ENCODE measurements around the gene CREB5. TPM values are rescaled to one million over a fixed set of nuclear protein-coding genes. Genes with fewer than 3 reads are reported as not detected.

CREB5 gene
- total RNA-seq, 2 experiments from 2014 or later, result 0.19 to 0.22 TPM

DNA sequence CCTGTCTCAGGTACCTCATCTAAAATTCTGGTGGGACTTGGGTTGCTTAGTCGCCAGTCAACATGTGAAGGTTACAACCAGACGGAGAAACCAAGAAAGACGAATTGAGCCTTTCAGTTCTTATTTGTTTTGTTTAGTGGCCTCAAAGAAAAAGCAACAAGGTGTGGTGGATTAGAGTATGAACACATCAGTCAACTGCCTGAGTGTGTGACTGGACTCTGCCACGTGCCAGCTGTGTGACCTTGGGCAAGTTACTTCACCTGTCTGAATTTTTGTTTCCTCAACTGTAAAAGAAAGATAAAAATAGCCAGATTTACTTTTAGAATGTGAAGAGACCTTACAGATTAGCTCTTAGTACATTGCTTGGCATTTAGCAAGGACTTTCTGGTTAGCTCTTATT, 259.2 kb downstream of the CREB5 start:
- Histone ChIP-seq H3K27me3 (ENCODE audit: control insufficient read depth in 1 of 2, insufficient read depth in 2 of 2, low read length in 2 of 2) (no peaks in the 10 kb centered on the region), H3K4me3 (ENCODE audit: low read length) (no peak overlapping the region), H3K27ac (ENCODE audit: low read depth in 1 of 2, low read length in 2 of 2) (no peak overlapping the region), H3K36me3 (ENCODE audit: insufficient read depth, low read length) (no peaks in the 10 kb centered on the region), H3K4me1 (ENCODE audit: insufficient read depth, low read length) (no peaks in the 10 kb centered on the region), H3K9me3 (ENCODE audit: control insufficient read depth in 1 of 2, insufficient read depth in 1 of 2, low read length in 2 of 2) (no peaks in the 10 kb centered on the region)
- POLR2A ChIA-PET, result no interaction called here
- CTCF ChIA-PET, result no interaction called here
- ATAC-seq (ENCODE audit: poor library complexity), result no peak
- no peaks in the 10 kb centered on the region for H3K27me3 Mint-ChIP-seq
- no peaks in the 10 kb centered on the region for H3K4me1 Mint-ChIP-seq (ENCODE audit: low read depth)
- H3K27ac Mint-ChIP-seq, result no peak overlapping the region
- H3K36me3 Mint-ChIP-seq (ENCODE audit: low read depth), result no peaks in the 10 kb centered on the region
- H3K9me3 Mint-ChIP-seq, result no peaks in the 10 kb centered on the region
- TF ChIP-seq CTCF (IDR thresholded peaks at IDR 0.05), result no peak
- H3K4me3 Mint-ChIP-seq, result no peak overlapping the region
- intact Hi-C loops (cut with DNase I, micrococcal nuclease), result no loop called here
- DNase-seq, result no peak

DNA sequence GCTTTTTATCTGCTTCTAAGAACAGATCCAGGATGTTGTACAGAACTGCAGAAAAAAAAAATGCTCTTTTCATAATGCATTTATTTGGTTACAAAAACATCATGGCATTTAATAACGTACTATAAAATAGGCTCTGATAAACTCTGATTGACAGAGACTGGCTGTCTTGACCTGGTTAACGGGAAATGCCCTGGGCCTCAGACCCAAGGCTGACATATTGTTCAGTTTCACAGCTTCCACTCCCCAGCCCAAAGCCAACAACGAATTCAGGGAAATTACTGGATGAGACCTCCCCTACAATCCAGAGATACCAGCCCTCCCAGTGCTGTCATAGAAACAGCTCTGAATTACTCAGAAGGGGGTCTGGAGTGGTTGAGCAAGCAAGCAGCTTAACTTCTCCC, 260.1 kb downstream of the CREB5 start:
- H3K4me1 ChIP-seq (ENCODE audit: insufficient read depth, low read length), result no peaks in the 10 kb centered on the region
- intact Hi-C loops (cut with DNase I, micrococcal nuclease), result no loop called here
- no peaks in the 10 kb centered on the region for H3K36me3 ChIP-seq (ENCODE audit: insufficient read depth, low read length)
- ATAC-seq (ENCODE audit: poor library complexity) (no peak), DNase-seq (no peak)
- ChIA-PET CTCF (interaction anchor here (0.6 kb wide), 1 partner anchor 352 kb away, joined by 3 read pairs; no protein-coding TSS in a partner anchor), POLR2A (no interaction called here)
- TF ChIP-seq CTCF (IDR thresholded peaks at IDR 0.05), result no peak
- Mint-ChIP-seq H3K4me1 (ENCODE audit: low read depth) (no peaks in the 10 kb centered on the region), H3K9me3 (no peaks in the 10 kb centered on the region), H3K27ac (no peak overlapping the region), H3K27me3 (no peaks in the 10 kb centered on the region), H3K36me3 (ENCODE audit: low read depth) (no peaks in the 10 kb centered on the region), H3K4me3 (no peak overlapping the region)
- H3K4me3 ChIP-seq (ENCODE audit: low read length), result no peak overlapping the region
- H3K27me3 ChIP-seq (ENCODE audit: control insufficient read depth in 1 of 2, insufficient read depth in 2 of 2, low read length in 2 of 2), result no peaks in the 10 kb centered on the region
- no peaks in the 10 kb centered on the region for H3K9me3 ChIP-seq (ENCODE audit: control insufficient read depth in 1 of 2, insufficient read depth in 1 of 2, low read length in 2 of 2)
- no peak overlapping the region for H3K27ac ChIP-seq (ENCODE audit: low read depth in 1 of 2, low read length in 2 of 2)

DNA sequence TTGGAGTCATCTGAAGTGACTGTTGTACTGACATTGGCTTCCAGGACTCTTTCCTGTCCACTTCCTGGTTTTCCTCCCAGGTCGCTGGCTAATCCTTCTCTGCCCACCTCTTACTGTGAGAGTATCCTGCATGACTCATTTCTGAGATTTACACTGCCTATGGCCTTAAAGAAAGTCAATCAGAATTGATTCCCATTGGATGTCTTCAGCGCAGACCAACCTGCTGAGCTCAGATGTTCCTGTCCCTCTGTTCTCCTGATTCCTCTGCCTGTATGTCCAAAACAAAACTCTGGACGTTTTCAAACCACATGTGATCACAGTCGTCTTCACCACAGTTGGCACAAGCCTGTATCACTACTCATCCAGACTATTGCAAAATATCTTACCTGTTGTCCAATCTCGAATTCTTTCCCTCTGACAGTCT, 262.1 kb downstream of the CREB5 start:
- no peaks in the 10 kb centered on the region for H3K9me3 Mint-ChIP-seq
- H3K4me3 Mint-ChIP-seq, result no peak overlapping the region
- H3K27ac Mint-ChIP-seq, result no peak overlapping the region
- ATAC-seq (ENCODE audit: poor library complexity), result no peak
- no peaks in the 10 kb centered on the region for H3K4me1 Mint-ChIP-seq (ENCODE audit: low read depth)
- no peaks in the 10 kb centered on the region for H3K36me3 Mint-ChIP-seq (ENCODE audit: low read depth)
- DNase-seq, result no peak
- intact Hi-C loops (cut with DNase I, micrococcal nuclease), result no loop called here
- Histone ChIP-seq H3K9me3 (ENCODE audit: control insufficient read depth in 1 of 2, insufficient read depth in 1 of 2, low read length in 2 of 2) (no peaks in the 10 kb centered on the region), H3K36me3 (ENCODE audit: insufficient read depth, low read length) (no peaks in the 10 kb centered on the region), H3K4me3 (ENCODE audit: low read length) (no peak overlapping the region), H3K4me1 (ENCODE audit: insufficient read depth, low read length) (no peaks in the 10 kb centered on the region), H3K27ac (ENCODE audit: low read depth in 1 of 2, low read length in 2 of 2) (no peak overlapping the region), H3K27me3 (ENCODE audit: control insufficient read depth in 1 of 2, insufficient read depth in 2 of 2, low read length in 2 of 2) (no peaks in the 10 kb centered on the region)
- no peaks in the 10 kb centered on the region for H3K27me3 Mint-ChIP-seq
- ChIA-PET POLR2A (no interaction called here), CTCF (no interaction called here)
- no peak for TF ChIP-seq CTCF (IDR thresholded peaks at IDR 0.05)
